Measurements from ENCODE around the gene CHST4.
"Not testable (repeated sequence)": the region's sequence is repeated elsewhere in the genome, so short reads cannot be mapped to it uniquely, and the experiment has no call there.

The CHST4 gene

GRCh38 chr16:71526111-71526631 is at the start of gene CHST4:
Gene CHST4 (plus strand): TSS chr16:71526426. CDS start chr16:71536678, 10,252 bp downstream.
- no peak for DNase-seq (ENCODE audit: low read depth, low spot score)

- no peak for DNase-seq (ENCODE audit: low read depth, low spot score)
These were observed 49.6 kb upstream of the CHST4 start for GRCh38 chr16:71476457-71477124.

GRCh38 chr16:71479420-71479819 is 46.8 kb upstream of the CHST4 start:
- no peak for DNase-seq (ENCODE audit: low read depth, low spot score)

GRCh38 chr16:71480956-71481355 is 45.3 kb upstream of the CHST4 start:
- no peak for DNase-seq (ENCODE audit: low read depth, low spot score)

- DNase-seq (ENCODE audit: low read depth, low spot score) = no peak
These were observed 43.7 kb upstream of the CHST4 start for GRCh38 chr16:71482569-71482968.

- DNase-seq (ENCODE audit: low read depth, low spot score) = peak; percentile 42
These were observed 42.0 kb upstream of the CHST4 start for GRCh38 chr16:71484006-71484893.

- DNase-seq (ENCODE audit: low read depth, low spot score) = no peak
These were observed 37.1 kb upstream of the CHST4 start, which contains the start of gene ZNF19 for GRCh38 chr16:71489122-71489521. Gene ZNF19 (minus strand): TSS chr16:71489324. CDS start chr16:71482114, 7,210 bp downstream.

- no peak for DNase-seq (ENCODE audit: low read depth, low spot score)
These were observed 35.9 kb upstream of the CHST4 start for GRCh38 chr16:71490361-71490760.

GRCh38 chr16:71491054-71491453 is 35.2 kb upstream of the CHST4 start:
- no peak for DNase-seq (ENCODE audit: low read depth, low spot score)

GRCh38 chr16:71492786-71493185 is 33.4 kb upstream of the CHST4 start:
- DNase-seq (ENCODE audit: low read depth, low spot score) = no peak

- no peak for DNase-seq (ENCODE audit: low read depth, low spot score)
These were observed 33.0 kb upstream of the CHST4 start for GRCh38 chr16:71493213-71493612.

- no peak for DNase-seq (ENCODE audit: low read depth, low spot score)
These were observed 28.2 kb upstream of the CHST4 start for GRCh38 chr16:71498031-71498430.

GRCh38 chr16:71499775-71500364 is 26.4 kb upstream of the CHST4 start:
- no peak for DNase-seq (ENCODE audit: low read depth, low spot score)

- DNase-seq (ENCODE audit: low read depth, low spot score) = no peak
These were observed 25.3 kb upstream of the CHST4 start for GRCh38 chr16:71500964-71501363.

- DNase-seq (ENCODE audit: low read depth, low spot score) = no peak
These were observed 24.7 kb upstream of the CHST4 start for GRCh38 chr16:71501547-71501946.

GRCh38 chr16:71504051-71504450 is 22.2 kb upstream of the CHST4 start:
- not testable (repeated sequence) for DNase-seq (ENCODE audit: low read depth, low spot score)

- no peak for DNase-seq (ENCODE audit: low read depth, low spot score)
These were observed 21.3 kb upstream of the CHST4 start for GRCh38 chr16:71504901-71505300.

GRCh38 chr16:71507061-71507460 is 19.2 kb upstream of the CHST4 start:
- no peak for DNase-seq (ENCODE audit: low read depth, low spot score)

GRCh38 chr16:71513302-71513701 is 12.9 kb upstream of the CHST4 start:
- DNase-seq (ENCODE audit: low read depth, low spot score) = no peak

- DNase-seq (ENCODE audit: low read depth, low spot score) = no peak
These were observed 11.8 kb upstream of the CHST4 start for GRCh38 chr16:71514476-71514875.

- no peak for DNase-seq (ENCODE audit: low read depth, low spot score)
These were observed 11.2 kb upstream of the CHST4 start for GRCh38 chr16:71515026-71515425.

- no peak for DNase-seq (ENCODE audit: low read depth, low spot score)
These were observed 5.7 kb upstream of the CHST4 start for GRCh38 chr16:71520550-71520949.
